Measurements from ENCODE around the gene TENM4. TPM values are rescaled to one million over a fixed set of nuclear protein-coding genes. Genes with fewer than 3 reads are reported as not detected.
A peak's percentile ranks its signal among the peaks of the same experiment; 100 is the strongest.

TENM4 gene
- total RNA-seq, 1 experiment from 2014 or later, result 0.39 TPM

- BruUV-seq (replicated peaks), result no TSS peak
- no peaks in the 10 kb centered on the region for H3K36me3 ChIP-seq (ENCODE audit: control insufficient read depth, insufficient read depth, low read length)
- ChIA-PET POLR2A (no interaction called here), CTCF (no interaction called here)
- H3K4me1 ChIP-seq (ENCODE audit: control insufficient read depth, insufficient read depth, low read length), result no peaks in the 10 kb centered on the region
- intact Hi-C loops (cut with micrococcal nuclease; ENCODE audit: unreplicated experiment), result no loop called here
- H3K4me3 ChIP-seq (ENCODE audit: low read depth in 2 of 2, low read length in 2 of 2), result no peak overlapping the region
- no peak for DNase-seq (ENCODE audit: low read depth, low spot score)
- no peaks in the 10 kb centered on the region for H3K9me3 ChIP-seq (ENCODE audit: control insufficient read depth, insufficient read depth, low read depth, low read length)
- peaks cover 5% of the 10 kb centered on the region; the same call in 1 of the 2 replicates for H3K27me3 ChIP-seq (ENCODE audit: control insufficient read depth, insufficient read depth, low read length)
- TF ChIP-seq CTCF (IDR thresholded peaks at IDR 0.05), result no peak
- no peak for TF ChIP-seq SIN3A (IDR thresholded peaks at IDR 0.05; ENCODE audit: borderline replicate concordance, insufficient read depth, low read depth, low read length)
- TF ChIP-seq POLR2AphosphoS5 (IDR thresholded peaks at IDR 0.05; ENCODE audit: low read depth, low read length), result no peak
- no peak for TF ChIP-seq TCF7L2 (IDR thresholded peaks at IDR 0.05; ENCODE audit: low read depth, low read length)
- TF ChIP-seq REST (IDR thresholded peaks at IDR 0.05; ENCODE audit: insufficient read depth in 1 of 2, low read depth in 2 of 2, low read length in 1 of 2), result no peak
- ATAC-seq, result no peak; the same call in 1 of the 2 replicates
- H3K27ac ChIP-seq (ENCODE audit: low read length), result no peak overlapping the region
- in situ Hi-C loops (cut with HindIII; ENCODE audit: low pct_unique_long_range_greater_than_20kb, low sequenced_read_pairs), result no loop called here
Observed at GRCh38 chr11:79244798-79245197, 196.0 kb downstream of the TENM4 start.

- ATAC-seq (peak; percentile 34; the same call in 1 of the 2 replicates), DNase-seq (ENCODE audit: low read depth, low spot score) (no peak)
- Histone ChIP-seq H3K27me3 (ENCODE audit: control insufficient read depth, insufficient read depth, low read length) (peaks cover 7% of the 10 kb centered on the region; the same call in 1 of the 2 replicates), H3K4me3 (ENCODE audit: low read depth in 2 of 2, low read length in 2 of 2) (no peak overlapping the region), H3K27ac (ENCODE audit: low read length) (no peak overlapping the region), H3K9me3 (ENCODE audit: control insufficient read depth, insufficient read depth, low read depth, low read length) (no peaks in the 10 kb centered on the region), H3K4me1 (ENCODE audit: control insufficient read depth, insufficient read depth, low read length) (no peaks in the 10 kb centered on the region), H3K36me3 (ENCODE audit: control insufficient read depth, insufficient read depth, low read length) (no peaks in the 10 kb centered on the region)
- POLR2A ChIA-PET, result no interaction called here
- in situ Hi-C loops (cut with HindIII; ENCODE audit: low pct_unique_long_range_greater_than_20kb, low sequenced_read_pairs), result no loop called here
- no peak for TF ChIP-seq POLR2AphosphoS5 (IDR thresholded peaks at IDR 0.05; ENCODE audit: low read depth, low read length)
- no peak for TF ChIP-seq CTCF (IDR thresholded peaks at IDR 0.05)
- no peak for TF ChIP-seq TCF7L2 (IDR thresholded peaks at IDR 0.05; ENCODE audit: low read depth, low read length)
- no peak for TF ChIP-seq REST (IDR thresholded peaks at IDR 0.05; ENCODE audit: insufficient read depth in 1 of 2, low read depth in 2 of 2, low read length in 1 of 2)
- TF ChIP-seq SIN3A (IDR thresholded peaks at IDR 0.05; ENCODE audit: borderline replicate concordance, insufficient read depth, low read depth, low read length), result no peak
- intact Hi-C loops (cut with micrococcal nuclease; ENCODE audit: unreplicated experiment), result no loop called here
- BruUV-seq (replicated peaks), result no TSS peak
- CTCF ChIA-PET, result no interaction called here
Observed at GRCh38 chr11:79244241-79244772, 196.5 kb downstream of the TENM4 start.
